ENCODE measurements around the gene MDC1.

The MDC1 gene

DNA sequence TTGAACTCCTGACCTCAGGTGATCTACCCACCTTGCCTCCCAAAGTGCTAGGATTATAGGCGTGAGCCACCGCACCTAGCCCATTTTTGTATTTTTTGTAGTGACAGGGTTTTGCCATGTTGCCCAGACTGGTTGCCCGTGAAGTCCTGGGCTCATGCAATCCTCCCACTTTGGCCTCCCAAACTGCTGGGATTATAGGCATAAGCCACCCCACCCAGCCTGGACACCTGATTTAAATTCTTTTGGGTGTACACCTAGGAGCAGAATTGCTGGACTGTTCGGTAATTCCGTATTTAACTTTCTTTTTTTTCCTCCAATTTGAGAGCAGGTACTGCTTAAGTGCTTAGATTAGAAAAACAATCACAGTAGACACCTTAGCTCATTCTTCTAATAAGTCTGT, 20.6 kb downstream of the MDC1 start:
- DNase-seq: no peak

DNA sequence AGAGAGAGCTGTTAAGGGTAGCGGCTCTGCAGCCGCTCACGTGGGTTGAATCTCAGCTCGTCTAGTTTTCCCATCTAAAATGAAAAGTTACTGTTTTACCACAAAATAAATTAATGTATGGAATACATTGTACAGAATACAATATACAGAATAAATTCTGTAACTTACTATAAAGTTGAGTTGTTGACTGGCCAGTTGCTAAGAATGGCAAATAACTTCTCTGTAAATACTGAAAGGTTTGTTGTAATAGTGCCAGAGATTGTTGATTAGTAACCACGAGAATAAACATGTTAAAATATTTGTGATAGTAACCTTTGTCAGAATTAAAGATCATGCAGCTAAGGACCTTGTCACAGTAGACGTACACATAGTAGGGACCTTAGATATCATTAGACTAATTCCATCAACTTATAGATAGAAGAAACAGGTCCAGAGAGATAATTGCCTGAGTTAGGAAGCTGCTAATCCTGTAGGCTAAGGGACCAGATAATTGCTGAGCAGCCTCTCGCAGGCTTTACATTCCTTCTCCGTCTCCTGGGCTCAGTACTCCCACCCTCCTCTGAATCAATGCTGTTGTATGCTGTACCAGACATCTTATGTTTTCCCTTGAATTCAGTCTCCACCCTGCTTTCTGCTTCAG, 25.8 kb downstream of the MDC1 start:
- DNase-seq: no peak

DNA sequence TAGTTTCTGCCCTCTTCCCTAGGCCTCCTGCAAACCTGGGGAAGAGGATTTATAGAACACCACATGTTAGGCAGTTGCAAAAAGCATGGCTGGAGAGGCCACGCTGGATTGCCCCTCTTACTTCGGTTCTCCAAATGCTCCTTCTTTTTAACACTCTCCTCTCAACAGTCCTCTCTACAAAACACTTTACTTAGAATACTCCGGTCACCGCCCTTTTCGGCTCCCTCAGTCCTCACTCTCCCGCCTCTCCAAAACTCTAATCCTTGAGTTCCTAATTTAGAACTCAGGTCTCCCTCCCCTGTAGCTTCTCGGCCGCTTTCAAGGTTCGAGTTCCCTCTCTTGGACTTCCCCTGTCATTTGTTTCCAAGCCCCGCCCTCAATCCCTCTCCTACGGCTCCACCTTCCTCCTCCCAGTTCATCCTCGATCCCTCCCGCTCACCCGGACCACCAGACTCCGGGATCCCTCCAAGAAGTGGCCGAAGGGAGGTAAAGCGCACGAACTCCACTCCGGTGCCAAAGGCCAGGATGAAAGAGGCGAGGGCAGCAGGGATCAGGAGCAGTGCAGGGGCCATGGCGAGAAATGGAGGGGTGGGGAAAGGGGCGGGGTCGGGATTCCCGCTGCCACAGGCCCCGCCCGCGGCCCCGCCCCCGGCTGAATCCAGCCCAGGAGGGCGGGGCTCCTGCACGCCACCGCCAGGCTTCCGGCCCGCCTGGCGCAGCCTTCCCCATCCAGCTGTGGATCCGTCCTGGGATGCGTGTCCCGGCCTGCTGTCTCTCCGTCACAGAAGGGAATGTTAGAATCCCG, 26.5 kb downstream of the MDC1 start, which contains the start of gene NRM:
Gene NRM (minus strand): TSS at position 582 of the 805 bp plus-strand sequence. CDS start 10 bp downstream, at position 572.
- DNase-seq: peak; percentile 83

DNA sequence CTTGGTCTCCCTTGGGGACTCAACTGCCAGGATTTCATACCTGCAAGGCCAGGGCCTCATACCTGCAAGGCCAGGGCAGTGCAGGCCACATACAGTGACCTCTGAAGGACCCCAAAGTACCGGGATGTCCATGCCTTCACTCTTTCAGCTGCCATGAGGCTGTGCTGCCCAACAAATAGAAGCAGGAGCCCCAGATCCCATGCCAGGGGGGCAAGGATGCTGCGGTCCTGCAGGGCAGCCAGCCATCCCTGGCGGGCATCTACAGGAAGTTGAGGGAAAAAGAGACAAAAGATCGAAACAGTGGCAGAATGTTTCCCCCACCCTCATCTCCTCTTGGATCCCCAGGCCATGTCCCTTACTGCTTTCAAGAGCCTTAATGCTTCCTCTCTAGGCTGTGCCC, 27.1 kb downstream of the MDC1 start:
- no peak for DNase-seq

DNA sequence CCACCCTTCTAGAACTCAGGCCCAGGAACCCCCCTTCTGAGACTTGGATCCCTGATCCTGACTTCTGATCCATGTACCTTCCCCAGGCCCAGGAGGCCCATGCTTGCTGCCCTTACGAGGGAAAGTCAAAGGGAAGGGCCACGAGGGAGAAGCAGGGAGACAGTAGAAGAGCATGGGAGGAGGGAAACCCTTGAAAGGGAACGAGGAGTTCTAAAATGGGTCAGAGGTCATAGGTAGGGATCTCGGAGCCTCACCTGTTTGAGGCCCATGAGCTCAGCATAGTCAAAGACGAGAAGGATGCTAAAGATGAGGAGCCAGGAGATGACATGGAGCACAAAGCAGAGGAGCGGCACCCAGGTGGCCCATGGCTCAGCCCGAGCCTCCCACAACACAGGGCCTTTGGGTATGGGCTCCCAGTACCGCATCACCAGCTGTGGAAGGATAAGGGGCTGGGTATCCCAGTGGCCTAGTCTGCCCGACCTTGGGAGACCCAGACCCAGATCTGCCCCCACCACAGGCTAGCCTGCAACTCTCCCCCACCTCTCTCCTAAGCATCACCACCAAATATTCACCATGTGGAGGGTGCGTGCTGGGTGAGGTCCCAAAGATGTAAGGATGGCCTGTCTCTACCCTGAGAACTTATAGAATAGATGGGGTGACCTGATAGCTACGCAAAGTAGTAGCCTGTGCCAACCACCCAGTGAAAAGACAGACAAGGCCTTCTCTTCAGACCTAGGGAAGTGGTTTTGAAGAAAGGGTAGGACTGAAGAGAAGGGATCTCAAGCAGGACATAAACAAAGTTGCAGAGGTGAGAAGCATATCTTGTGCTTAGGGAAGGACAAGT, 27.8 kb downstream of the MDC1 start:
- DNase-seq: no peak

DNA sequence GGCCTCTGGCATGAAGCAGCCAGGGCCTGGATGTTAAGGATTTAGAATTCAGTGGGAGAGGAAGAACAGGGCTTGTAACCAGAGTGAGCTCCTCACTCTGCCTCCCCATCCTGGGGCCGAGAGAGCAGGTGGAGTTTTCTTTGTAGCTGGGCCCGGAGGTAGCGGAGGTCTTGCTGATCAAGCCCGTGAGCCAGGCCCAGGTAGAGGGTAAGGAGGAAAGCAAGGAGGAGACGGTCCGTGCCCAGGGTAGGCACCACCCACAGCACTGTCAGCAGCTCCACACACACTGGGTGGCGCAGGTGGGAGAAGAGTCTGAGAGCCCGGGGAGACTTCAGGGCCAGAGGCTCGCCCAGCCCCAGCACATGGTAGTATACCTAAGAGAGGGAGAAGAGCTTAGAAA, 28.5 kb downstream of the MDC1 start:
- DNase-seq: no peak

DNA sequence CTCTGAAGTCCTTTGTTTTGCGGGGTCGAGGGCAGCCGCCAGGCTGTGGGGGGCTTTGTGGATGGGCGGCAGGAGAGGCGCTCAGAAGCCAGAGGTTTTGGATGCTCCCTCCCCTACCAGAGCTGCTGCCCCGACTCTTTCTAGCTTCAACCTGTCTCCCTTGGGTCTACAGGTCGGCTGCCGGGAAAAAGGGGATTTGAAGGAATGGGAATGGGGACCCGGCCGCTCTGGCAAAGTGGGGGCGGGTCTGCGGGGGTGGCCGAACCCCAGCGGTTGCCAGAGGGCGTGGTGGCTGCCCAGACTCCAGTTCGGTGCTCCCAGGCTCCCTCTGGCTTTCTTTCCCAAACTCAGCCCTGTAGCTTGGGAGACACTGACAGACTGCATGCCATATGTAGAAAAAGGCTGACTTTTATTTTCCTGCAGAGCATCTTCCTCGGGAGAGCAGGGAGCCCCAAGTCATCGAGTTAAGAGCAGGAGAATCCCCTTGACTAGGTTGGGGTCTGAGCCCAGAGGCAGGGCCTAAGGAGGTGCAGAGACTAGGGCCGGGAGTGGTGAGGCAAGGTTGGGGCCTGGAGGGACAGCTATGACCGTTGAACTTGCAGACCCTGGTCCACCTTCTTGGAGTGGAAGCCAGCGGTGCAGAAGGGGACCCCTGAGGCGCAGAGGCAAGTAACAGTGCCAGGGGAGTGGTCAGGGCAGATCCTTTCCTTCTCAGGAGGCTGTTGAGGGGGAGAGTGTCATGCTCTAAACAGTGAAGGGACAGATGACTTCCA, 29.2 kb downstream of the MDC1 start:
- DNase-seq: no peak

DNA sequence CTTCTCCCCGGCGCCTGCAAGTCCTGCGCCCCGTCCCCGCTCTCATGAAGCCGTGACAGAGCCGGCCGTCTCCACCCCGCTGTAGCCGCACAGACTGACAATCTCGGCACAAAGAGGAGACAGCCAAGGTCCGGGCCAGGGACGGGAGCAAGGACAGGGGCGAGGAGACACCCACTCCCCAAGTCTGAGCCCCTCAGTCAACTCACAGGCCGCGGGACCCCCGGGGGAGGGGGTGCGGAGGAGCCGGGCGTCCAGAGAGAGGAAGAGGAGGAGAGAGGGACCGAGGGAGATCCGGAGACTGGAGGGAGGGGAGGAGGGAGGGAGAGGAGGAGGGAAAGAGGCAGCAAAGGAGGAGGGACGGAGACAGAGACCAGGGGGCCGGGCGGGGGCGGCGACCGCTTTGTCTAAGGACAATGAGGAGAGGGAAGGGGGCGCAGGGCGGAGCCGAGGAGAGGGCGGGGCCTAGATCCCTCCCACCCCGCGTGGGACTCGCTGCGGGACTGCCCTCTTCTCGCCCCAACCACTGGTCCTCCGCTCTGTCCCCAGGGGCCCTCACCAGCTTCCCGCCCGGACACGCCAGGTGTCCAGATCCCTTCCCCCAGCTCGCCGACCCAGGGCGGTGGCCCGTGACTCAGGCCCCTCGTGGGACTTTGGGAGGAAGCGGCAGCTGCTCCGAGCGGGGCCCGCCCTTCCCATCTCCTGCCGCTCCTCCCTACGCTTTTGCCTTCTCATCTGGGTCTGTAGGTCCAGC, 30.0 kb downstream of the MDC1 start:
- peak; percentile 64 for DNase-seq

DNA sequence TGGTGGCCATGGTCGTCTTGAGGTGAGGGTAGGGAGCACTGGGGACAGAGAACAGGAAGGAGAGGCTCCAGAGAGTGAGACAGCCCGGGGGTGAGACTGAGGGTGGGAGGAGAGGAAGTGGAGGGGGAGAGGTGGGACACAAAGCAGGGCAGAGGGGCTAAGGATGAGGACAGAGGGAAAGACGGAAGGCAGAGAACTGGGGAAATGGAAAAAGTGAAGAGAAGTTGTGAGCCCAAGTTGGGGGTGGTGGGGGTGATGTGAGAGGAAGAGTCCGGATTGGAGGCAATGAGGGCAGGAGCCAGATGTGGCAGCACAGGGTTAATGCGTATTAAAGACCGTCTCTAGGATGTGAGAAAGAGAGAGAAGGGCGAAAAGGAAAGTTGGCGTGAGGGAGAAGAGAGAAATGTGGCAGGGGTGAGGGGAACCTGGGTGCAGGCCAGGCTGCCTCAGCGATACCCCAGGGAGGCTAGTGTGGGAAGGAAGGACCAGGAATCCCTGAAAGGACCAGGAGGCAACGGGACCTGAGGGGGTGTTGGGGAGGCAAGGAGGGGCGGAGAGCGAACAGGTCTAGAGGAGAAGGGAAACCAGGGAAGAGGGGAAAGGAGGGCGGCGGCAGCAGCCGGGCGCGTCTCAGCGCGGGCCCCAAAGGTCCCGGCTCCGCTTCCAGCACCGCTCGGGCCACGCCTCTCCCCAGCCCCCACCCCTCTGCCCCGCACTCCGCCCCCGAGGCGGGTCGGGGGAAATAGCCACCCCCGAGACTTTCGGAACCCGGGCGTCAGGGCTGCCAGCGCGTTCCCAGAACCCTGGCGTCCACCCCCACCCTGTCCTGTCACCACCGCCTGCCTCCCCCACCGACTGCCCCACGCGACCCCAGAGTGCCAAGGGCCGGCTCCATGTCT, 30.8 kb downstream of the MDC1 start, which contains the start of gene PPP1R18:
Gene PPP1R18 (minus strand): TSS at position 637 of the 899 bp plus-strand sequence. CDS start 627 bp downstream, at position 10.
- DNase-seq: no peak

DNA sequence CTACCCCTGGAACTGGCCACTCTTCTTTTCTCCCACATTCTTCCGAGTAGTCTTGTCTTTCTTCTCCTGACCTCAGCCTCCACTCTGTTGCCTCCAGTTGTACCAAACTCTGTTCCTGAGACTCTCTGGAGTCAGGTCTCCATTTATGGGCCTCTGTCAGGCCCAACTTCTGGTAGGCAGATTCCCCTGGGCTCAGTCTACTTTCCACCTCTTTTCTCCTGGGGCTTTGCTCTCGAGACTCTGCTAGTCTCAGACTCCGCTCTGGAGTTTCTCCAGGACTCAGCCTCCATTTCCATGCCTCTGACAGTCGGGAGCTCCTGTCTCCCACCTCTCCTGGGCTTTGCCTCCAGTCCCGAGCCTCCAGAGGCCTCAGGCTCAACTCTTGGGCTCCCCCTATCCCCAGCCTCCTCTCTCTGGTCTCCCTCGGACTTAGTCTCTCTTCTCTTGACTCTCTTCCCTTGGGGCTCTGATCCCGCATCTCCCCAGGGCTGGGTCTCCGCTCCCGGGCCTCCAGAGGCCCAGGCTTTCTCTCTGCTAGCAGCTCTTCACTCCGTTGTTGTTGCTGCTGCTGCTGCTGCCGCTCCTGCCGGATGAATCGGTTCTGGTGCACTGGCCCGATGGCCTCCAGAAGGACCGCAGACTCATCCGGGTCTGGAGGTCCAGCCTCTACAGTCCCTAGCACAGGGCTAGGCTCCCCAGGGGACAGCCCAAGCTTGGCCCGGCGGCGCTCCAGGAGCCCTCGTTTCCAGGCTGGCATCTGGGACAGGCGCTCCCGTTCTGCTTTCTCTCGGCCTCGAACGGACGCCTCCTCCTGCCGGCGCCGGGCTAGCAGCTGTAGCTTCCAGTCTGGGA, 31.7 kb downstream of the MDC1 start:
- peak; percentile 33 for DNase-seq

DNA sequence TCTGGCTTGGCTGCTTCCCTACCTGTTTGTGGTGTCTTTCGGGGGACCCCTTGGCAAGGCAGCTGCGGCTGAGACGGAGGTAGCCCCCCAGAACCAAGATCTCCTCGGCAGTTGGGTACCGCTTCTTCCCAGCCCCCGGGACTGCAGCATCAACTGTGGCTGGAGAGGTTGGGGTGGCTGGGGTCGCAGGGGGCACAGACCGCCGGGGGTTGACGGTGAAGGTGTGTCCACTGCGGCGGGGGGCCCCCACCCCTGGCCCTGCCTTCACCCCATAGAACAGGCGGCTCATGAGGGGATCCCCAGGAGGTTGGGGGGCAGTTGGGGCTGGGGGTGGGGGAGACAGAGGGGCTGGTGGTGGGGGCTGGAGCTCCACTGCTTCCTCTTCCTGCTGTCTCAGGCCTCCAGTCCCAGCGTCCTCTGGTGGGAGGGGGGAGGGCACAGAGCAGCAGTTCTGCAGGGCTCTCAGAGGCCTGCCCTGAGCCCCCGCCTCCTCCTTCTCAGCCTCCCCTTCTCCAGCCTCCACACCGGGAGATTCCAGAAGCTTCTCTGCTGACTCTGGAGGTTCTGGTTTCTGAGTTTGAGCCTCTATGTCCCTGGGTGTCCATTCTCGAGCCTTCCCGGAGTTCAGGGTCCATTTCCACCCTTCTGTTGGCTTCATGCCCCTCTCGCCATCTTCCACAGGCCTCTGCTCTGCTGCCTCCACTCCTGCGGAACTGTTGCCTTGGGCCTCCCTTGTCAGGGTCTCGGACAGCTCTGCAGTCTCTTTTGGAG, 32.5 kb downstream of the MDC1 start:
- peak; percentile 32 for DNase-seq

DNA sequence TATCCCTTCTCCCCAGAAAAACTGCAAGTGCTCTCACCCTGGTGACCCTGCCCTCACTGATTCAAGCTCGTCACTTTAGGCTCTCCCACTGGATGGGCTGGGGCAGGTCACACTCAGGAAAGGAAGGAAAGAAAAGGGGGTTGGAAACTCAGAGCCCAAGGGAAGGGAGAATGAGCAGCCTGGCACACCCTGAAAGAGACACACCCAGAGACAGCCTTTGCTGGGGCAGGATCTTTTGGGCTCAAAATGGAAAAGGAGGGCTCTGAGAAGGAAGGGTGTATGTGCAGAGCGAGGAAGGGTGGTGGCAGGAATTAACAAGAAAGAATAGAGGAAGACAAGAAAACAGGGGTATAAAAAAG, 33.1 kb downstream of the MDC1 start:
- DNase-seq: peak; percentile 23

DNA sequence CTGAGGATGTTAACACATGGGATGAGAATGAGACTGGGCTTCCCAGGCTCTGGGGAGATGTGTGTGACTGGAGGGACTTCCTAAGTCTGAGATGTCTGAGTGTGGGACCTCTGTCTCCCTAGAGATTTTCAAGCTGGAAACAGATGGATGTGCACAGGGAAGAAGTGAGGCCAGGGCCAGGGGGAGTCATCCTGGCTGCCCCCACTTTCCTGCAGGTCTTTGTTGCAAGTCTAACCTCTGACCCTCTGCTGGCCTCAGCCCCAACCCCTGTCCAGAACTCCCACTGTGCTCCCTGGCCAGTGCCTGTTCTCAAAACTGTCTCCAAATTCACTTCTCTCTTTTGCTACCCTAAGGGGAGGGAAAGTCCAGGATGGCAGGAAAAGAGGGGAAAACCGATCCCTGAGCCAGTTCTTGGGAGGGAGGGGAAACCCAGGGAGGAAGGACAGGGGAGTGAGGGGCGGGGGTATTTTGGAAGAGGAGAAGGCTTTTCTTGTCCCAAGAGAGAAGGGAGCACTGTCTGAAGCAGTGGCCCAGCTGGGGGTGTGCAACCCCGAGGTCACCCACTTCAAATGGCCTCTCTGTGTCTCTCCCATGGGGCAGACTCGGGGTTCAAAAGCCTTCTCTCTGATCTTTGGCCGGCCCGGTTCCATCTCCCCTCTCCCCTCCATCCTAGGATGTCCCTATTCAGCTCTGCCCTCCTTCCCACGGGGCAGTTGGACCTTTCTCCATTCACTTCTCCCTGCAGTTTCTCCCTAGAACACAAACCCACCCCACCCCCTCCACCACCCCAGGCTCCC, 33.7 kb downstream of the MDC1 start:
- no peak for DNase-seq

DNA sequence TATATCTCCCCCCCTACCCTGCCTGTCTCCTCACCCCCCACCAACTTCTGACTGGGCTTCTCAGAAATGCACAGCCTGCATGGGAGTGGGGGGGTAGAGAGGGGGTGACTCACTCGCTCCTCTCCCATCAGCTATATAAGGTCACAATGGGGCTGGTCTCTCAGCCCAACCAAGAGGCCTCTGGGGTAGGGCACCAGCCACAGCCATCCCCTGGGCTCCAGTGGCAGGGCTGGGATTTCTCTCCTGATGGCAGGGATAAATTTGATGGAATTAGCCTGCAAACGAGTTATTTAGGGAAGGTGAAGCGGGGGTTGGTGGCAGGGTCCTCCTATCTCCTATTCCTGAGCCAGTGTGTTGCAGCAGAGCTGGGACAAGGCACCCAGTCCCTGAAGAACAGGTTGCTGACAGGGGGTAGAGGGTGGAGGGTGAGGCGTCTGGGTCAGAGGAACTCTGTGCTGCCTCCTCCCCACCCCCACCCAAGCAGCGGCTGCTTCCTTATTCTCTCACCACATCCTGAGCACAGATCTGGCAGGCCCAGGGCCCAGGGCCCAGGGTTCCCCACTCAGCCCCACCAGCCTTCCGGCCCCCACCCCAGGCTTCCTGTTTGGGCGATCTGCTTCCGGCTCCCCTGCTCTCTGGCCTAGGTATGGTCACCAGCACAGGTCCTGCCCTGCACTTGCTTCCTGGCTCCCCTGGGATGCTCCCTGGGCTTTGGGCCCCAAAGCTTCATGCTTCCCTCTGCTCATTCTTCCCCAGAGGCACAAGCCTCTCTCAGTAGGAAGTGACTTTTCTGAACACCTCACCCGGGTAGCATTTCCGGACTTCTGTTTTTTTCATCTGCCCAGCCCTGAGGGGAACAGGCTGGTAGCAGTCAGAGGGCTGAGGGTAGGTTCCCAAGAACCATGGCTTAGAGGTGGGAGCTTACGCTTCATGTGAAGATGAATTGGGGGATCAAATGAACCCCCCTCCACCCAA, 34.7 kb downstream of the MDC1 start:
- DNase-seq: peak; percentile 81

DNA sequence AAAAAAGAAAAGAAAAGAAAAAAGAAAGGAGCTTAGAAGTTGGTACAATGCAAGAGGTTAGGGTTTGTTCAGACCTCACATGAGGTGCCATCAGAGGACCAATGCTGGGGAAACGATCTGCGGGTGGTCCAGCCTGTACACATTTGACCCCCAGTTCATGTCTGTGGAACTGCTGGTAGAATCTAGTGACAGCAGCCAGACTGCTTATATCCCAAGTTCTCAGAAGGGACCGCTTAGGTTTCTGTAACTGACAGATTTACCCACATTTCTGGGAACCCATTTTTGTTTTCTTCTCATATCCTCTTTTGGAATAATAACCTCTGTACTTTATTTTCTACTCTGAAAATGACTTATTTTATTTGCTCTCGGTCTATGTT, 35.3 kb downstream of the MDC1 start:
- DNase-seq: no peak

DNA sequence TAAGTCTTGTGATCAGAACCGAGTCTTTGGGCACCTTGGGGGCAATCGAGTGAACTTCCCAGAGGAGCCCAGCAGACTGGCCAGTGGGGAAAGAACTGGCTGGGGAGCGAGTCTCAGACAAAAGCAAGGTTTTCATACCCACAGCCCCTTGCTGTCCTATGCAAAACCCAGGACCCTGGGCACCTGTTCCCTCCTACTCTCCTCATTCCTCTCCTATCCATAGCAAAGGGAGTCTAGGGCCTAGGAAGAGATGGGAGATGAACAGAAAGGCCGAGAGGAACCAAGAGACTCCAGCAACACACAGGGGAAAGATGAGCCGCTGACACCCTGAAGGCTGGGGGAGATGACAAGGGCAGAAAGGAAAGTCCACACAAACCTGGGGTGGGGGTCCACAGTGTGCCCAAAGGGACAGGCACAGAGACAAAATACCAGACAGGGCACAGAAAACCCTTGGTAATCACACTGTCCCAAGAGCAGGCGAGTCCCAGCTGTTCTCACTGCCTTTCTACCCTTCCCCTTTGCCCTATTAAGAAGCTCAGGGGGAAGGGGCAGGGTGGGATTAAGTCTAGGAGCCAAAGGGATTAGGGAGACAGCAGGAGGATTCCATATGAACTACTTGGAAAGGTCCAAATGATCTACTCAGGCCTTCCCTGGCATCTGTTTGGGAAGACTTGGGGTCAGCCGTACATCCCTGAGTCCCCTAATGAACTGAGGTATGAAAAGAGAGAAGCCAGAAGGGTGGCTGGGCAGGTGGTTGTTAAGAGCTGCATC, 37.1 kb downstream of the MDC1 start:
- no peak for DNase-seq
